GM23248 (cell line): ENCODE results near the gene ATP9A. TPM values are rescaled to one million over a fixed set of nuclear protein-coding genes. Genes with fewer than 3 reads are reported as not detected.

ENCODE experiments used
- DNase-seq: peaks from one replicate; pipeline ENCODE4 v3.0.0-alpha.2; 2015
- H2AFZ ChIP-seq: fragments of 200-600 bp; sonication (generic); 2 replicates; pipeline ENCODE4 v1.6.1; 2016; ENCODE audit warnings: antibody characterized with exemption
- H3F3A ChIP-seq: fragments of 200-600 bp; sonication (generic); 2 replicates; pipeline ENCODE4 v1.6.1; 2016; ENCODE audit warnings: mild to moderate bottlenecking, antibody characterized with exemption, mixed run types; ENCODE audit not compliant: insufficient read depth
- H3K27ac ChIP-seq: fragments of 200-600 bp; sonication (generic); 2 replicates; pipeline ENCODE4 v1.5.1; 2016; ENCODE audit warnings: mild to moderate bottlenecking
- H3K27me3 ChIP-seq: fragments of 200-600 bp; sonication (generic); replicated peaks from 2 replicates; pipeline ENCODE4 v1.6.1; 2016; ENCODE audit warnings: mild to moderate bottlenecking; ENCODE audit not compliant: insufficient read depth
- H3K36me3 ChIP-seq: fragments of 200-600 bp; sonication (generic); 2 replicates; pipeline ENCODE4 v1.6.1; 2016; ENCODE audit warnings: low read depth, mild to moderate bottlenecking
- H3K4me1 ChIP-seq: fragments of 200-600 bp; sonication (generic); 2 replicates; pipeline ENCODE4 v1.6.1; 2016; ENCODE audit warnings: mild to moderate bottlenecking; ENCODE audit not compliant: insufficient read depth
- H3K4me2 ChIP-seq: fragments of 200-600 bp; sonication (generic); one replicate; pipeline ENCODE4 v1.6.1; 2016; ENCODE audit warnings: mild to moderate bottlenecking; ENCODE audit not compliant: unreplicated experiment
- H3K4me3 ChIP-seq: fragments of 200-600 bp; sonication (generic); 2 replicates; pipeline ENCODE4 v1.5.1; 2016; ENCODE audit warnings: mild to moderate bottlenecking
- H3K79me2 ChIP-seq: fragments of 200-600 bp; sonication (generic); 2 replicates; pipeline ENCODE4 v1.6.1; 2016; ENCODE audit warnings: mild to moderate bottlenecking; ENCODE audit not compliant: insufficient read depth
- H3K9ac ChIP-seq: fragments of 200-600 bp; sonication (generic); 2 replicates; pipeline ENCODE4 v1.6.1; 2016; ENCODE audit warnings: mild to moderate bottlenecking
- H3K9me2 ChIP-seq: fragments of 200-600 bp; sonication (generic); 2 replicates; pipeline ENCODE4 v1.6.1; 2016; ENCODE audit warnings: mixed run types, mild to moderate bottlenecking, moderate library complexity; ENCODE audit not compliant: insufficient read depth
- H3K9me3 ChIP-seq: fragments of 200-600 bp; sonication (generic); one replicate; pipeline ENCODE4 v1.6.1; 2017; ENCODE audit warnings: low read depth
- H4K20me1 ChIP-seq: fragments of 200-600 bp; sonication (generic); 2 replicates; pipeline ENCODE4 v1.6.0; 2016; ENCODE audit not compliant: insufficient read depth
- EZH2 ChIP-seq: fragments of 200-600 bp; sonication (generic); IDR thresholded peaks from 2 replicates; pipeline ENCODE4 v1.6.1; 2018; ENCODE audit warnings: antibody characterized with exemption, mild to moderate bottlenecking; ENCODE audit not compliant: insufficient read depth, poor library complexity, severe bottlenecking
- EZH2phosphoT487 ChIP-seq: fragments of 200-600 bp; sonication (generic); IDR thresholded peaks from 2 replicates; pipeline ENCODE4 v1.6.1; 2018; ENCODE audit warnings: antibody characterized with exemption, moderate library complexity, mild to moderate bottlenecking, low read depth; ENCODE audit not compliant: insufficient read depth
- WGBS, 2 experiments: methylation state at CpG; one replicate each; pipeline ENCODE4 v1.1.6; 2015 to 2017; ENCODE audit warnings: low lambda C conversion rate in 2 of 2, low coverage in 1 of 2; ENCODE audit errors: missing lambda C conversion rate in 2 of 2; 5-methylcytosine and 5-hydroxymethylcytosine counted together
- in situ Hi-C: fragments of 300-500 bp; cut with MboI; formaldehyde crosslinking; loops from 2 replicates; pipeline ENCODE4 v1.15.0; 2020
- polyA plus RNA-seq: library from polyadenylated mRNA; unstranded; fragments of >200 nt; fragmentation: Nextera tagmentation; extraction: Ambion mirVana; gene quantifications from 2 replicates; pipeline ENCODE4 v1.2.1, GENCODE V29; 2016
- total RNA-seq: library from RNA; depleted of rRNA; stranded (reverse); fragments of >200 nt; shearing (Covaris generic); gene quantifications from 2 replicates; pipeline ENCODE4 v1.2.3, GENCODE V29; 2014

ATP9A gene
- total and polyA plus RNA-seq, 2 experiments from 2014 or later = 6.9 to 15.9 TPM

DNA sequence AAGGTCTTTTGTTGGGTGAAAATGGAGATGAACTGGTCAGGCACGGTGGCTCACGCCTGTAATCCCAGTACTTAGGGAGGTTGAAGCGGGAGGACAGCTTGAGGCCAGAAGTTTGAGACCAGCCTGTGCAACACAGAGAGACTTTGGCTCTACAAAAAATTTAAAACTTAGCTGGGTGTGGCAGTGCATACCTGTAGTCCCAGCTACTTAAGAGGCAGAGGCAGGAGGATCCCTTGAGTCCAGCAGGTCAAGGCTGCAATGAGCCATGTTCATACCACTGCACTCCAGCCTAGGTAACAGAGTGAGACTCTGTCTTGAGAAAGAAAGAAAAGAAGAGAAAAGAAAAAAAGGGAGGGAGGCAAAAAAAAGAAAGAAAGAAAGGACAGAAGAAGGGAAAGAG is 134.8 kb downstream of the ATP9A start:
- Histone ChIP-seq H3K4me2 (no peak overlapping the region), H3K27ac (no peak overlapping the region), H3K79me2 (no peaks in the 10 kb centered on the region), H3K9me2 (no peaks in the 10 kb centered on the region), H2AFZ (no peak overlapping the region), H3K4me1 (peaks cover 15% of the 10 kb centered on the region), H3K9me3 (no peaks in the 10 kb centered on the region), H4K20me1 (no peaks in the 10 kb centered on the region), H3K9ac (no peak overlapping the region), H3K27me3 (no peaks in the 10 kb centered on the region), H3F3A (peaks cover 15% of the 10 kb centered on the region), H3K36me3 (no peaks in the 10 kb centered on the region), H3K4me3 (no peak overlapping the region)
- TF ChIP-seq EZH2 = no peak
- no peak for TF ChIP-seq EZH2phosphoT487
- in situ Hi-C loops = no loop called here
- DNase-seq = no peak
- 94 to 96% methylated on average over 3 of the region's 3 CpGs for WGBS, 2 experiments

DNA sequence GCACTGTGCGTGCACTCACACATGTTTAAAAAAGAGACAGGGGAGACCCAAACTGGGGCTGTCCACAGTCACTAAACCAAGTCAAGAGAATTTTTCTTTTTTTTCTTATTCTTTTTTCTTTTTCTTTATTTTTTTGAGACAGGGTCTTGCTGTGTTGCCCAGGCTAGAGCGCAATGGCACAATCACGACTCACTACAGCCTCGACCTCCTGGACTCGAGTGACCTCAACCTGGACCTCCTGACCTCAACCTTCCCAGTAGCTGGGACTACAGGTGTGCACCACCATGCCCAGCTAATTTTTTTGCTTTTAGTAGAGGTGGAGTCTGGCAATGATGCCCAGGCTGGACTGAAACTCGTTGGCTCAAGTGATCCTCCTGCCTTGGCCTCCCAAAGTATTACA is 136.2 kb downstream of the ATP9A start:
- TF ChIP-seq EZH2phosphoT487 (no peak), EZH2 (no peak)
- Histone ChIP-seq H3K27ac (peak overlapping the region; percentile 88), H4K20me1 (no peaks in the 10 kb centered on the region), H3K27me3 (no peaks in the 10 kb centered on the region), H3K9me2 (no peaks in the 10 kb centered on the region), H3K4me2 (peak overlapping the region; percentile 50), H3K9me3 (no peaks in the 10 kb centered on the region), H3K79me2 (no peaks in the 10 kb centered on the region), H3K4me1 (peaks cover 15% of the 10 kb centered on the region), H2AFZ (peak overlapping the region; percentile 58; the same call in 1 of the 2 replicates), H3K36me3 (no peaks in the 10 kb centered on the region), H3K4me3 (no peak overlapping the region), H3K9ac (peak overlapping the region; percentile 73), H3F3A (peaks cover 15% of the 10 kb centered on the region)
- in situ Hi-C loops = no loop called here
- DNase-seq = no peak
- 97 to 98% methylated on average over 6 of the region's 6 CpGs for WGBS, 2 experiments

DNA sequence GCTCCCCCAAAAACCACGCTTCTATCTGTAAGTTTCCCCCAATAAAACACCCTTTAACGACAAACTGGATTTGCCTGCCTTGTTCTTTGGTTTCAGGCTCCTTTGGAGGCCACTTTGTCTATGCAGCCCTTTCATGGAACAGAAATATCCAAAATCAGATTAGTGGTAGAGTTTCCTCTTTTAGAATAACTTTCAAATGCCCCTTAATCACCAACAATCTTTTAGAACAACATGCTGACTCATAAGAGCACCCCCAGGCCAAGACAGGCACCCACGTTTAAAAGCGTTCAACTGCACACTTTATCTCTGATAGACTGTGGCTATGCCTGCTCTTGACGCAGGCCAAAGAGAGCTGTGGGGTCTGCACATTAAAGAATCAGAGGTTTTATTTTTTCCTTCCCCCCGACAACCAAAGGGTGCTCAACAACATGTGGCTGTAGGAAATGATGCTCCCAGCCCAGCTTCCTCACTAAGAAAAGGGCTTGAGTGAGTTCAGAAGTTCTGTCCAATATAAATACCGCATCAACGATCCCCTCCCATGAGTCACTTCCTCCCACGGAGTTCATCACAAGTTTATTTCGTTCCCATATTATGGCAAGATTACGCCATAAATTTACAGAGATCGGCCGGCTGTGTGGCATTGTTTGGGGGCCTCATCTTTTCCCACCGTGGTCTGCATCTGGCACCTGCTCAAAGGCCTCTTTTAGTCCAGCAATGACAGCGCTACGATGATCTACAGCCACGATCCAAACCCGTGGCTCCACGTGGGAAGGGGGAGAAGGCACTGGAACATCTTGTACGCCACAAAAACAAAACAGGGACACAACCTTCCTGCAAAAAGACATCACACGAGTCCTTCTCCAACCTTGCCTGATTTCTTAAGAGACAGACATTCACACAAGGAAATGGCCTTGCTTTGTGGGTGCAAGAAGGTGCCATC is 136.9 kb downstream of the ATP9A start:
- H3K27me3 ChIP-seq = no peaks in the 10 kb centered on the region
- H3K9me3 ChIP-seq = no peaks in the 10 kb centered on the region
- H3K9me2 ChIP-seq = no peaks in the 10 kb centered on the region
- whole genome bisulfite sequencing, 2 experiments = 10 to 11% methylated on average over 21 of the region's 21 CpGs
- H2AFZ ChIP-seq = peak overlapping the region; percentile 58
- H3K79me2 ChIP-seq = no peaks in the 10 kb centered on the region
- H3K36me3 ChIP-seq = no peaks in the 10 kb centered on the region
- peak overlapping the region; percentile 73 for H3K9ac ChIP-seq
- H3K27ac ChIP-seq = peak overlapping the region; percentile 88
- peak overlapping the region; percentile 83 for H3K4me2 ChIP-seq
- peaks cover 15% of the 10 kb centered on the region for H3F3A ChIP-seq
- H4K20me1 ChIP-seq = no peaks in the 10 kb centered on the region
- in situ Hi-C loops = no loop called here
- TF ChIP-seq EZH2 (no peak), EZH2phosphoT487 (0 out of 2 replicates have a peak, but pooled peaks have one; percentile 69)
- peak overlapping the region; percentile 48 for H3K4me3 ChIP-seq
- DNase-seq = peak; percentile 96
- peaks cover 15% of the 10 kb centered on the region for H3K4me1 ChIP-seq

DNA sequence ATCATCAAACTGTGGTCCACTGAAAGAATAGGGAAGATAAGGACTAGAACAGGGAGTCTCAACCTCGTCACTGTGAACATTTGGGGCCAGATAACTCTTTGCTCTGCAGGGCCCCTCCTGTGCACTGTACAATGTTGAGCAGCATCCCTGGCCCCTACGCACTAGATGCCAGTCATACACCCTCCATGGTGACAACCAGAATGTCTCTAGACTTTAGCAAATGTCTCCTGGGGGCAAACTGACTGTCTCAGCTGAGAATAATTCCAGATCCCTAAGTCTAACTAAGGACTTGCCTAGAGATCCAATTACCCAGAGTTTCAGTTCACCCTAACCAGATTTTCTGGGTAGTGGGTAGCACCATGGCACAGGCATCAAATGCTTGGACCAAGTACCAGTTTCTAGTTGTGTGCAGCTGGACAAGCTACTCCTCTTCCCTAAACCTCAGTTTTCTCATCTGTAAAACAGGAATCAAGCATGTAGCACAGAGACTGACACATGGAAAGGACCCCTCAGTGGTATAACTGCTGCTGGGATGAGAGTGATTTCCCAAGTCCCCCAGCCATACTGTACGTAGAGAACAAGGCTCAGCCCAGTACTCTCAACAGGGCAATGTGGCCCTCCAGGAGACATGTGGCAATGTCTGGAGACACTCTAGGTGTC is 138.7 kb downstream of the ATP9A start:
- H3K79me2 ChIP-seq = no peaks in the 10 kb centered on the region
- H3K9me2 ChIP-seq = no peaks in the 10 kb centered on the region
- no peak overlapping the region for H3K9ac ChIP-seq
- no peak for TF ChIP-seq EZH2phosphoT487
- TF ChIP-seq EZH2 = no peak
- no peaks in the 10 kb centered on the region for H3K9me3 ChIP-seq
- H4K20me1 ChIP-seq = no peaks in the 10 kb centered on the region
- no peaks in the 10 kb centered on the region for H3K36me3 ChIP-seq
- H3K4me1 ChIP-seq = peaks cover 15% of the 10 kb centered on the region
- H3F3A ChIP-seq = peaks cover 15% of the 10 kb centered on the region
- 78 to 81% methylated on average over 3 of the region's 3 CpGs for WGBS, 2 experiments
- in situ Hi-C loops = no loop called here
- no peak overlapping the region for H2AFZ ChIP-seq
- H3K27me3 ChIP-seq = no peaks in the 10 kb centered on the region
- no peak overlapping the region for H3K4me3 ChIP-seq
- no peak overlapping the region for H3K4me2 ChIP-seq
- no peak overlapping the region for H3K27ac ChIP-seq
- DNase-seq = no peak
